NB4 (cell line): Measurements from ENCODE around the gene EFCAB12.

Source experiments
- MYC ChIP-seq: IDR thresholded peaks from 2 replicates; pipeline ENCODE4 v1.6.1; 2011; ENCODE audit warnings: low read depth, low read length
- POLR2A ChIP-seq: IDR thresholded peaks from 2 replicates; pipeline ENCODE4 v1.6.1; 2011; ENCODE audit warnings: mild to moderate bottlenecking; ENCODE audit not compliant: insufficient read length; ENCODE audit errors: extremely low read depth
- TF ChIP-seq, protein P1 (sequence below): IDR thresholded peaks from one replicate; pipeline ENCODE4 v1.5.1; 2012; ENCODE audit warnings: low read depth, low read length
- TF ChIP-seq, protein P2 (sequence below): IDR thresholded peaks from 2 replicates; pipeline ENCODE4 v1.6.1; 2011; ENCODE audit warnings: low read depth, low read length

DNA sequence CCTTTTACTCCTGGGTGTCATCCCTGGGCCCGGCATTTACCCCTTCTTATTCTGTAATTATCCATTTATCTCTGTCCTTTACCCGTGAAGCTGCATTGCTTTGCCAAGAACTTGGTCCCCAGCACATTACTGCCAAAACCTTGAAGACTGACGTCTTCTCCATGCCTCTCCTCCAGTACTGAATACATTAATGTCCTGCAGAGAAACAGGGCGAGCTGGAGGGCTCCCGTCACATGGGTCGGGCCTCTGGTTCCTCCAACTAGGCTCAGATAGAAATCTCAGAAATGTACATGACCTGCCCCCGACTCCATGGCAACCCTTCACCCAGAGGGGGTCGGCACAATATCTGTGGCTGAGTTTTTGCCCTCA is 445 bp downstream of the EFCAB12 start:
- no peak for TF ChIP-seq POLR2A
- TF ChIP-seq, protein P1, sequence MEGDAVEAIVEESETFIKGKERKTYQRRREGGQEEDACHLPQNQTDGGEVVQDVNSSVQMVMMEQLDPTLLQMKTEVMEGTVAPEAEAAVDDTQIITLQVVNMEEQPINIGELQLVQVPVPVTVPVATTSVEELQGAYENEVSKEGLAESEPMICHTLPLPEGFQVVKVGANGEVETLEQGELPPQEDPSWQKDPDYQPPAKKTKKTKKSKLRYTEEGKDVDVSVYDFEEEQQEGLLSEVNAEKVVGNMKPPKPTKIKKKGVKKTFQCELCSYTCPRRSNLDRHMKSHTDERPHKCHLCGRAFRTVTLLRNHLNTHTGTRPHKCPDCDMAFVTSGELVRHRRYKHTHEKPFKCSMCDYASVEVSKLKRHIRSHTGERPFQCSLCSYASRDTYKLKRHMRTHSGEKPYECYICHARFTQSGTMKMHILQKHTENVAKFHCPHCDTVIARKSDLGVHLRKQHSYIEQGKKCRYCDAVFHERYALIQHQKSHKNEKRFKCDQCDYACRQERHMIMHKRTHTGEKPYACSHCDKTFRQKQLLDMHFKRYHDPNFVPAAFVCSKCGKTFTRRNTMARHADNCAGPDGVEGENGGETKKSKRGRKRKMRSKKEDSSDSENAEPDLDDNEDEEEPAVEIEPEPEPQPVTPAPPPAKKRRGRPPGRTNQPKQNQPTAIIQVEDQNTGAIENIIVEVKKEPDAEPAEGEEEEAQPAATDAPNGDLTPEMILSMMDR = no peak
- TF ChIP-seq, protein P2, sequence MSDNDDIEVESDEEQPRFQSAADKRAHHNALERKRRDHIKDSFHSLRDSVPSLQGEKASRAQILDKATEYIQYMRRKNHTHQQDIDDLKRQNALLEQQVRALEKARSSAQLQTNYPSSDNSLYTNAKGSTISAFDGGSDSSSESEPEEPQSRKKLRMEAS = no peak
- no peak for TF ChIP-seq MYC
